NCI-H69 (cell line): Measurements from ENCODE around the gene DYNC1I1.

Source experiments
- DNase-seq: peaks from one replicate; lab custom pipeline; 2025; lab: John Stamatoyannopoulos, UW

The DYNC1I1 gene

GRCh38 chr7:95793658-95794057 lies 21.3 kb downstream of the DYNC1I1 start:
- no peak for DNase-seq

- peak; percentile 56 for DNase-seq
Observed at GRCh38 chr7:95794917-95795515, 22.7 kb downstream of the DYNC1I1 start.

- DNase-seq = no peak
Observed at GRCh38 chr7:95796617-95797016, 24.3 kb downstream of the DYNC1I1 start.

GRCh38 chr7:95798401-95798930 lies 26.1 kb downstream of the DYNC1I1 start:
- peak; percentile 89 for DNase-seq

- no peak for DNase-seq
Observed at GRCh38 chr7:95800787-95801186, 28.4 kb downstream of the DYNC1I1 start.

GRCh38 chr7:95802270-95802669 lies 29.9 kb downstream of the DYNC1I1 start:
- no peak for DNase-seq

- DNase-seq = no peak
Observed at GRCh38 chr7:95804052-95804451, 31.7 kb downstream of the DYNC1I1 start.

- DNase-seq = no peak
Observed at GRCh38 chr7:95805909-95806308, 33.6 kb downstream of the DYNC1I1 start.

- peak; percentile 80 for DNase-seq
Observed at GRCh38 chr7:95808396-95808795, 36.0 kb downstream of the DYNC1I1 start.

- DNase-seq = peak; percentile 93
Observed at GRCh38 chr7:95811846-95812445, 39.6 kb downstream of the DYNC1I1 start.

- DNase-seq = no peak
Observed at GRCh38 chr7:95814721-95815120, 42.4 kb downstream of the DYNC1I1 start.

GRCh38 chr7:95817866-95818640 lies 45.7 kb downstream of the DYNC1I1 start:
- DNase-seq = no peak

- no peak for DNase-seq
Observed at GRCh38 chr7:95820778-95821177, 48.4 kb downstream of the DYNC1I1 start.

GRCh38 chr7:95822717-95823116 lies 50.4 kb downstream of the DYNC1I1 start:
- DNase-seq = no peak

- DNase-seq = no peak
Observed at GRCh38 chr7:95824616-95825015, 52.3 kb downstream of the DYNC1I1 start.

- no peak for DNase-seq
Observed at GRCh38 chr7:95828824-95829790, 56.8 kb downstream of the DYNC1I1 start.

GRCh38 chr7:95840953-95841950 lies 68.9 kb downstream of the DYNC1I1 start:
- peak; percentile 82 for DNase-seq

GRCh38 chr7:95843286-95843685 lies 70.9 kb downstream of the DYNC1I1 start:
- peak; percentile 7 for DNase-seq

- DNase-seq = no peak
Observed at GRCh38 chr7:95845007-95845406, 72.7 kb downstream of the DYNC1I1 start.

GRCh38 chr7:95847061-95847460 lies 74.7 kb downstream of the DYNC1I1 start:
- no peak for DNase-seq

GRCh38 chr7:95859429-95859828 lies 87.1 kb downstream of the DYNC1I1 start:
- DNase-seq = peak; percentile 60
